Colon (tissue), 2 donors: ENCODE measurements around the gene FRG2C.
"Not testable (repeated sequence)": the region's sequence is repeated elsewhere in the genome, so short reads cannot be mapped to it uniquely, and the experiment has no call there.

Experiments used
- FAIRE-seq: peaks from 2 replicates; lab custom pipeline; 2012; peaks lifted over from hg19 to GRCh38; lab: Jason Lieb, UNC
- donor health status: control.
- donor health status: control.

FRG2C gene

DNA sequence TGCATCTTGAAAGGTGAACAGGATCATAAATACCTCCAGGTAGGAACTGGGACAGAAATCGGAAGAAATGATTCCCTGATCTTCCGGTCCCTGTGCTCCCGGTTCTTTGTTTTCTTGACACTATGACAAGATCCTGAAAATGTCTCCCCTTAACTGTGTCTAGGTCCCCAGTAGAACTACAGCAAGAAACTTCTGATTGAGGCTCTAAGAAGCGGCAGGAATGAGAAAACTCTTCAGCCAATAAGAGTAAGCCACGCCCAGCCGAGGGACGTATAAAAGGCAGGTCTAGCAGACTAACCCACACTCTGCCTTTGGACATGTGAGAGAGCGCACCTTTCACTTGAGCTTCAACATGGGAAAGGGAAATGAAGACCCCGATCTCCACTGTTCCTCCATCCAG lies at the start of gene FRG2C:
Gene FRG2C (plus strand): TSS at position 301 of the 400 bp plus-strand sequence. CDS start 52 bp downstream, at position 353.
- FAIRE-seq = not testable (repeated sequence)

DNA sequence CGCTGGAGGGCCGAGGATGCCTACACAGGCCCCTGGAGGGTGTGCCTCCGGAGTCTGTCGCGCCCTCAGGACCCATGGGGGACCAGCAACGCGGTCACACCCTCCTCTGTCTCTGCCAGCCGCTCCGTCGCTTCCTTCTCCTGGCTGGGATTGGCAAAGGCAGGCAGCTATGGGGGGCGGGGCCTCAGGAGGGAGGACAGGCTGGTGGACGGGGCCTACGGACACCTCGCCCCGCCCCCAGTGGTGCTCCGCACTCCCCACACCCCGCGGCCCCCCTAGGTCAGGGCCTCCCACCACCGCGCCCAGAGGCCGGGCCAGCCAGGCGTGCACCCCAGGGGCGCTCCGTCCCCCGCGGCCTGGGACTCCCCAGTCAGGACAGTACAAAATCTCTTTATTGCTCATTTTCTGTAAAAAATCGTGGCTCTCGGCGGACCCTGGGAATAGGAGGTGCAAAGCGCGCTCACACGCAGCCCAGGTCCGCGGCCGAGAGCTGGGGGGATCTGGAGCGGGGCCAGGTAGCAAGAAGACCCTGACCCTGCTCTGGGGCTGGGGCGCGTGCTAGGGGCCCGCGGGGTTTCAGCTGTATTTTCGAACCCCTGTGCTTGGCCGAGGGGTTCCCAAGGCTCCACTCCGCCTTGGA lies 45.3 kb upstream of the FRG2C start:
- not testable (repeated sequence) for FAIRE-seq

DNA sequence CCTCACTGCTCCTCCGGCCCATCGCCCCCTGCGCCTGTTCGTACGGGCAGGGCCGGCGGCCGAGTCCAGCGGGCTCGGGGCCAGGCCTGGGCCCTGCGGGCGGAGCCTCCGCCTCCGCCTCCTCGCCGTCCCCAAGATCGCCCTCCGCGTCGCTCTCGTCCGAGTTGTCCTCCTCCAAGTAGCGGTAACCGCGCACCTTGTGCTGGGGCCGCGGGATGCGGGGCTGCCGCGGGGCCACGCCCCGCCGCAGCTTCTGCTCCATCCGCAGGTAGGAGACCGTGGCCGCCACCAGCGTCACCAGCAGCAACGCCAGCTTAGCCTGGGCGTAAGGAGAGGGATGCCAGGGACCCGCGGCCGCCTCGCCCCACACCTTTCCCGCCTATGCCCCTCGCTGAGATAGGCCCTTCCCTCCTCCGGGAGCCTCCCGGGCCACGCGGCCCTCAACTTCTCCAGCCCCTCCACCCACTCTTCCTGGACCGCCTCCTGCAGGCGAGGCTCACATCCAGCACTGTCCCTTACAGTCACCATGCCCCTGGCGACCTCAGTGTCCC lies 44.6 kb upstream of the FRG2C start:
- FAIRE-seq = not testable (repeated sequence)

DNA sequence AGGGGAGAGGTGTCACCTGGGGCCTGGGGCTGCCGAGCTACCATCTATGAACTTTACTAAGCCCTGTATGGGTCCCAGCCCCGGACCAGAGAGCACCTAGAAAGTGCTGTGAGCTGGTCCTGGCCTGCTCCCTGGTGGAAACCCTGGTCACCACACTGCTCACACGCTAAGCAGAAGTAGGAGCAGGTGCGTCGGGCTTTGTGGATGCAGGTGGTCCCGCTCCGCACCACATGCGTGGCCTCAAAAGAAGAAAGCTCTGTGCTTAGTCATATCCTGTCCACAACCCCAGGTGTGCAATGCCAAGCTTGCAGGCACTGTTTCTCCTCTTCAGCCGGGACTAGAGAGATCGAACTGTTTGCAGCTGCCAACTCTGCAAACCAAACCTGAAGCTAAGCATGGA lies 42.4 kb upstream of the FRG2C start:
- not testable (repeated sequence) for FAIRE-seq

DNA sequence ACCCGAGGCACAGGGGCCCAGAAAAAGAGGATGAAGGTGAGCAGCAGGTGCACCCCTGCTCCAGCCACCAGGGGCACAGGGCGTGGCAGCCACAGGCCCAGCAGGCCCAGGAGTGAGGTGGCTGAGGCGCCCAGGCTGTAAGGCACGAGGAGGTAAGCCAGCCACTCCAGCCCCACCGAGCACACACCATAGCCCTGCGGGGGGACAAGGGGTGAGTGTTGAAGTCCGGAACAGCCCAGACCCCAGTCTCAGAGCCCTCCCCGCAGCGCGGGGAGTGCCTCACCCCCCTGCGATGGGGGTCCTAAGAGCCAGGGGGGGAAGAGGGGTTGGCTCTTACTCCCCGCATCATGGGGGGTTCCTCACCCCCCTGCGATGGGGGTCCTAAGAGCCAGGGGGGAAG lies 40.5 kb upstream of the FRG2C start:
- FAIRE-seq = not testable (repeated sequence)

DNA sequence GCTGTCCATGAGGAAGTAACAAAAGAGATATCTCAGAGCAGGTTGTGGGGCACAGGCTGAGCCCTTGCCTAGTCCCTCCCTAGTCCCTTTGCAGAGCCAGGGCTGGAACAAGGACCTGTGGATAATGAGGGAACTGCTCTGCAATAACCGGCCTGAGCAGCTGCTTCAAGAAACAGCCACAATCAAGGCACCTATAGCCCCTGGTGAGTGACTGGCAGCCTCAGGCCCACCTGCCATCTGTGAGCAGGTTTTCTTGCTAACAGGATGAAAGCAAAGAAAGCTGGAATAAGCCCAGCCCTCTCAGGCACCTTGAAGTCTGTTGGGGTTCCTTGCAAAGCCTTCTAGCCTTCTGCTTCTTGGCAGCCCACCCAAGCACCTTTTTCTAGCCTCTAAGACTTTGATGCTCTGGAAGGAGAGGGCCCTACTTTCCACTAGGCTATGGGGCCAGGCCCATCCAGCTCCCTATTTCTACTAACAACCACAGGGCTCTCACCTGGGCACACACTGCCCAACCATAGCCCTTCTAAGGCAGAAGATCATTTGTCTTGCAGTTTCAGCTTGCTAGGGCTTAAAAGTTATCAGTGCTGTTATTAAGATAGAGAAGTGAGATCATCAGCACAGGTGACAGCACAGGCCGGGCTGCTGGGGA lies 33.1 kb upstream of the FRG2C start:
- FAIRE-seq = not testable (repeated sequence)

DNA sequence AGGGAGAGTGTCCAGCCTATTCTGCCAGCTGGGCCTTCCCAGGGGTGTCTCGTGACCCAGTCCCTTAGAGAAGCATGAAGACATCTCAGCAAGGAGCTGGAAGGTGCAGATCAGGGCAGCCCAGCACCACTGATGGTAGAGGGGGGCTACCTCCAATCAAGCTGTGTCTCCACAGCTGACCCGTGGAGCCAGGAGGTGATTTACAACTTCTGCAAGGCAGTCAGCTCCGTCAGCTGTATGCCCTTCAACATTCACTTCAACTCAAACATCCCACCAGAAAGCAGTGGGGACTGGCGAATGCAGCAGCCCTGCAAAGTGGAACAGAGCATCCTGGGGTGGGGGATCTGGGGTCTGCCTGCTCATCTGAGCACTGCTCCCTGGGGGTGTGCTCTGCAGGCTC lies 32.6 kb upstream of the FRG2C start:
- FAIRE-seq = no peak

DNA sequence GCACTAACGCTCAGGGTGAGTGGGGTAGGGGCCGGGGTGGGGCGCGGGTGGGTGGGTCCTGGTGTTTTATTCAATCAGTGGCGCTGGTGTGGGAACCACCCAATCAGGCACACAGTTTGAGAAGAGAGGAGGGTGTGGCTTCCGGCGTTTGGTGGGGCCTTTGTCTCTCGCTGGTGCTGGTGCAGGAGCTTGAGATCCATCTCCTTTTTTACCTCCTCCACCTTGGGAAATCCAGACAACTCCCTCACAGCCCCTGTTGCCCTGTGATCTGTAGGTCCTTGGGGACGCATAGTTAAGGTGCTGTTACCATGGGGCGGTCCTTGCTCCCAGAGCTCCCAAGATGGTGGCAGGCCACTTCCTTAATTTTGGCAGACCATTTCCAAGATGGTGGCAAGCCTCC lies 25.2 kb upstream of the FRG2C start:
- FAIRE-seq = not testable (repeated sequence)

DNA sequence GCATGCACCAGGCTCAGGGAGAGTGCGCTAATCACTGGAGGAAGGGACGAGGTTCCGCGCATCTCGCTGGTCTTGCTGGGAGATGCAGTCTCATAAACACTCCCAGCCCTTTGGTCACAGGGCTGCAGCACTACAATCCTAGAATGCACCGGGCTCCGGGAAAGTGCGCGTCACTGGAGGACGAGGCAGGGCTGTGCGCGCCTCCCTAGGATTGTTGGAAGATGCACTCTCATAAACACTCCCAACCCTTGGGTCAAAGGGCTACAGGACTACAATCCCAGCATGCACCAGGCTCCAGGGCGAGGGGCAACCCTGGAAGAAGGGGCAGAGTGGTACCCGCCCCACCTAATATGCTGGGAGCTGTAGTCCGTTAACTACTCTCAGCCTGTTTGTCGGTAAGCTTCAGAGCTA lies 23.0 kb upstream of the FRG2C start:
- not testable (repeated sequence) for FAIRE-seq

DNA sequence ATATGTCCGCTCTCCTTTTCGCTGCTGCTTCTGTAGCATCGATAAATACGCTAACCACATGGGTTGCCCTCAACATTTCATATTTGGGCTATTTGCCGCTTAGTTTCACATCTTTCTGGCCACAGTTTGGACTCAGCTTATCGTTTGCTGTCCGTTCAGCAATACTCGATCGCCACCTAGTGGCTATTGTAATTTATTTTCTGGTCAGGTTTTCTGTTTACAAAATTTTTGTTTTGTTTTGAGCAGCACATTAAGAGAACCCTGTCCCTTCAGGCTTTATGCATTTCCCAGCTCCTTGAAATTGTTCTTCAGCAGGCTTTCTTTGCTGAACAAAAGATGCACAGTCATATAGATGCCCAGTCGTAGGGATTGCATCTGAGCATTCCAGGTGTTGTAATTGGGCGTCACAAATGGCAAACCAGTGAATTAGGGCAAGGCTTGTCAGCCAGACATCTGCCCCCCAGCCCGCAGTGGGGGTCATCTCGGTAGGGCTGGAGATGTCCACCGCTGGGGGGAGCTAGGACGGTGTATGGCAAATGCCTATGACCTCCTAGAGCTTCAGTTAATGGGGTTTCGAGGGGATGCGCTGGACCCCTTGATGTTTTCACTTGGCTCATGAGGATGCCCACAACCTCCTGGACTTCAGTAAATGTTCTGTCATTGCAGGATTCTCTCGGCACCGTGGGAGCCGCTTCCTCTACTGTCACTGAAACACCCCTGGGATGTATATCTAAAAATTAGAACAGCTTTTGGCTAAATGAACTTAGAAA lies 20.9 kb upstream of the FRG2C start:
- not testable (repeated sequence) for FAIRE-seq

DNA sequence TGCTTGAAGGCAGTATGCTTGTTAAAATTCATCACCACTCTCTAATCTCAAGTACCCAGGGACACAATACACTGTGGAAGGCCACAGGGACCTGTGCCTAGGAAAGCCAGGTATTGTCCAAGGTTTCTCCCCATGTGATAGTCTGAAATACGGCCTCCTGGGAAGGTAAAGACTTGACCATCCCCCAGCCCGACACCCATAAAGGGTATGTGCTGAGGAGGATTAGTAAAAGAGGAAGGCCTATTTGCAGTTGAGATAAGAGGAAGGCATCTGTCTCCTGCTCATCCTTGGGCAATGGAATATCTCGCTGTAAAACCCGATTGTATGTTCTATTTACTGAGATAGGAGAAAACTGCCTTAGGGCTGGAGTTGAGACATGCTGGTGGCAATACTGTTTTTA lies 18.6 kb upstream of the FRG2C start:
- FAIRE-seq = not testable (repeated sequence)

DNA sequence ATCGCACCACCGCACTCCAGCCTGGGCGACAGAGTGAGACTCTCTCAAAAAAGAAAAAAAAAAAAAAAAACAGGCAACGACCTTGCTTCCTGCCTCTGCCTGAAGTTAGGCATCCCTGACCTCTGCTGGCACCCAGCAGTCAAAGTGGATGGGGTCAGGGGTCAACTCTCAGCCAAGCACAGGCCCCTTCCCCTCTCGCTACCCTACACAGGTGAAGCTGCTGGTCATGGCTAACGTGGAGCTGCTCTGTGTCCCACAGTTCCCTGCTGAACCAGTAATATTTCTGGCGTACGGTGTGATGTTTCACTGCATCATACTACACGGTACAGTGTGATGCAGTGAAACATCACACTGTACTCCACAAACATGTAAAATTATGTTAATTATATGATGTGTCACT lies 13.9 kb upstream of the FRG2C start:
- FAIRE-seq = no peak

DNA sequence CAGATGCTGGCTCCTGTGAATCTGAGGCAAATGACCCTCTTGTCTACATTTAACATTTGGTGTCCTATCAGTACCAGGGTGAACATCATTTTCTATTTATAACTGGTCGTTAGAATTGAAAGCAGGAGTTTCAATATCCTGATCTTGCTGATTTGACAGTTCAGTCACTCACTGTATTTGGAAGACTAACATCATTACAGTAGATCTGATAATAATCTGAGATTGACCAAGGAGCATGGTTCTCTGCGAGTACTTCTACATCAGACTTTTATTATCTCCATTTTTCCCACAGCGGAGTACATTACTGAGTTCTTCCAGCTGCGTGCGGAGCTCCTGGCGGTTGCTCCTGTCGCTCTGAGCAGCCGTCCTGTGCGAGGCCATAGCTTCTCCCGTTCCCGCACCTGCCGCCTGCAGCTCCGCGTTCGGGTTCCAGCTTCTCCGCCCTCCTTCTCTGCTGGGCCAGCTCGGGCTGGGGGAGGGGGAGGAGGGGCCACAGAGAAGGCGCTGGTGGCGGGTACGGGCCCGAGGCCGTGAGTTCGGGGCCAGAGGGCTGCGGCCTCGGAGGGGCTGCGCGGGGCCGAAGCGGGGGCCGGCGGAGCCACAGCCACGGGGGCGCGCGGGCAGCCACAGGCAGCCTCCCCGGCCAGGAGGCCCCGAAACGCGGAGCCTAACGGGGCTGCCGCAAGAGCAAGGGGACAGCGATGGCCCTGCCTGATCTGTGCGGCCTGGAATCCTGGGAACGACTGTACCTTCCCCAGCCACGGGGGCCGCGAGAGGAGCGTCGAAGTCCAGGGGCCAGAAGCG lies 8.8 kb upstream of the FRG2C start:
- not testable (repeated sequence) for FAIRE-seq

DNA sequence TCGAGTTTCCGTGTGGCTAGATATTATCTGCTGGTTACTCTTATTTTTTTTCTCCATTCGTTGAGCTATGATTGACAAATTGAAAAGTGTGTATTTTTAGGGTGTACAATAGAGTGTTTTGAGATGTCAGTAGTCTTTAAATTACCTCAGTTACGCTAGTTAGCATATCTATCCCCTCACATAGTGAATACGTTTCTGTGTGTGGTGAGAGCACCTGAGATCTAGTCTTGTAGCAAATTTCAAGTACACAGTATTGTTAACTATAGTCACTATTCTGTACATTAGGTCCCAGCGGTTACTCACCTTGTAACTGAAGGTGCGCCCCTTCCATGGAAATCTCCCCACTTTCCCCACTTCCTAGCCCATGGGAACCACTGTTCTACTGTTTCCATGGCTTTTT lies 8.2 kb upstream of the FRG2C start:
- not testable (repeated sequence) for FAIRE-seq

DNA sequence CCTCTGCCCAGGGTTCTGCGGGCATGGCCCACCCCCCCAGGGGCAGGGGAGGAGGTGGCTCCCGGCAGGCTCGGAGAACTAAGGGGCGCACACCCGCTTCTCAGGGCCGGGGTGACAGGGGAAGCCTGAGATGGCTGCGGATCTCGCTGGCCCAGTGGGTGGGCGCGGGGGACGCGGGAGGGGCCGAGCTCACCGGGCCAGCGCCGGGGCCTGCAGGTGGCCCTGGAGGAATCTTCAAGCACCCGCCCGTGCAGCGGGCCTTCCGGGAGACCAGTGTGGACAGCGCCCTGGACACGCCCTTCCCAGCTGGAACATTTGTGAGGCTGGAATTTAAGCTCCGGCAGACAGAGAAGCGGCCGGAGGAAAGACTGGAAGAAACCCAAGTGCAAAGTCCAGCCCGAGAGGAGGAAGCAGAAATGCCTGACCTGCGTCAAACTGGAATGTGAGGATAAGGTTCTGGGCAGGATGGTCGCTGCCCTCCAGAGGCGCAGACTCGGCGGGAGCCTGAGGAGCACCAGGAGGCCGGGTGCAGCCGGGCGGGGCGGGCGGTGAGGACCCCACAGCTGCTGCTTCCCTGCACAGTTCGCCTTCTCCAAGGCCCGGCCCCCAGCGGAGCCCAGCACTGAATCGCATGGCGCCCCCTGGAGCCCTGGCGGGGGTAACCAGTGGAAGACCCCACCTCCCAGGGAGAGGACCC lies 5.6 kb upstream of the FRG2C start:
- FAIRE-seq = not testable (repeated sequence)

DNA sequence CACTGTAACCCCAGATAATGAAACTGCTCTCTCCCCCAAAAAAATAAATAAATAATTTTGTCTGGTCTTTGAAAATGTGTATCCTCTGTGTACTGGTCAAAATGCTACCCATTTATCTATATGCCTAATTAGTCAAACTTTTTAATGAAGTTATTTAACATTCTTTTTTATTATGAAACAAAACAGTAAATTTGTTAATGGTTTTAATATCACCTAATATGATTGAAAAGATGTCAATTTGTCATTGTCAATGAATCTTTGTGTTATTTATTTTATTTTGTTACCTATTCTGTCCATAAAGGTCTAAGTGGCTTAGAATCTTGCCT lies 5.1 kb upstream of the FRG2C start:
- not testable (repeated sequence) for FAIRE-seq

DNA sequence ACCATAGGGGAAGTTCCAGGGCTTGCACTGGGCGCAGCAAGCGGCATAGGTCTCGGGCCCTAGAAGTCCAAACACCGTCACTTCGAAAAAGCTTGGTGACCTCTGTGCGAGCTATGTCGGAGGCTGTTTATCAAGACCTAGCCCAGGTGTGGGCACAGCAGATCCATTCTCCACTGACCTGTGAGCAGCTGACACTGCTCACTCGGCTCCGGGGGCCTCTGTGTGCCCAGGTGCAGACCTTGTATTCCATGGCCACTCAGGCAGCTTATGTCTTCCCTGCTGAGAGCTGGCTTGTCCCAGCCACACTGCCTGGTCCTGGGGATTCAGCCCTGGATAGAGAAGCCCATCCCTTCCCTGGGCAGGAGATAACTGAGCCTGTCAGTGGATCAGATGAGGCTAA lies 1.5 kb downstream of the FRG2C start:
- not testable (repeated sequence) for FAIRE-seq

DNA sequence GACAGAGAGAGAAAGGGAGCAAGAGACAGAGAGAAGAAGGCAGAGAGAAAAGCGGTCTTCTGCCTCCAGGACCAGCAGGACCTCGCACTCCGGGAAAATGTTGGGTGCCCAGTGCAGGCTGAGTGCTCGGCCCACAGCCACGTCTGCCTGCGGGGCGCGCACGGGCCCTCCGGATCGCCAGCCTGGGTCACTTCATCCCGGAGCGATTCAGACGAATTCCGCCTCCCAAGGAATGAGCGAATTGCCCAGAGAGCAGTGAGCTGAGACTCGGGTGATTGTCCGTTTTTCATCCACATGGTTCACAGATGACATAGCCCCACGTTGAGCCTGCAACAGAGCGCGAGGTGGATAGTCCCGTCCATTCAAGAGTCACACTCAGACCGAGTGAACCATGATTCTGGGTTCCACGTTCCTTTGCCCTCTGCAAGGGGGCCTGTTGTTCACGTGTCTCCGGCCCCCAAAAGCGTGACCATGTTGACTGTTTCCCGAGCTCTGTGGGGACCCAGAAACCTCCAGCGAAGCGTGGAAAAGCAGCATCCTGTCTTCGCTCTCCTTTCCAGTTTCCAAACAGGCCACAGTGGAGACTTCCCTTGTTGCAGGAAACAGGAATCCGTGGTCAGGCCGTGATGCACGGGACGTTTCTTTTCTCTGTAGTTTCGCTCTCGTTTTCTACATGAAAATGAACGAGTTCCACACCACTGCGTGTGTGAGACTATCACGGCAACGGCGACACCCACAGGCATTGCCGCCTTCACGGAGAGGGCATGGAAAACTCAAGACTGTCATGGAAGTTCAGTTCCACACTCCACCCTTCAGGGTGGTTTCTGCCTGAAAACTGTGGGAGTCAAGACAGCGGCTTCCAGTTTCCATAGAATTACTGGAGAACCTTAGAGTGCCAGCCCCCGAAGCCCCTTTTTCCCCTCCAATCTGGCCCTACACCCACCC lies 3.9 kb downstream of the FRG2C start:
- not testable (repeated sequence) for FAIRE-seq

DNA sequence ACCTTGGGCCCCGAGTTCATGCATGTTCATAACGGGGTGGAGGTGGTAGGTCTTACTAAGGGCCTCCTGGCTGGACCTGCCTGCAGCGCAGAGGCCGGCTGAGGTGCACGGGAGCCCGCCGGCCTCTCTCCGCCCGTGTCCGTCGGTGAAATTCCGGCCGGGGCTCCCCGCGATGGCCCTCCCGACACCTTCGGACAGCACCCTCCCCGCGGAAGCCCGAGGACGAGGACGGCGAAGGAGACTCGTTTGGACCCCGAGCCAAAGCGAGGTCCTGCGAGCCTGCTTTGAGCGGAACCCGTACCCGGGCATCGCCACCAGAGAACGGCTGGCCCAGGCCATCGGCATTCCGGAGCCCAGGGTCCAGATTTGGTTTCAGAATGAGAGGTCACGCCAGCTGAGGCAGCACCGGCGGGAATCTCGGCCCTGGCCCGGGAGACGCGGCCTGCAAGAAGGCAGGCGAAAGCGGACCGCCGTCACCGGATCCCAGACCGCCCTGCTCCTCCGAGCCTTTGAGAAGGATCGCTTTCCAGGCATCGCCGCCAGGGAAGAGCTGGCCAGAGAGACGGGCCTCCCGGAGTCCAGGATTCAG lies 4.7 kb downstream of the FRG2C start:
- peak; percentile 36 for FAIRE-seq
